ENCODE results near the gene CLRN3.

- TF ChIP-seq CTCF (IDR thresholded peaks at IDR 0.05 in 2 of 3, conservative IDR thresholded peaks at IDR 0.05 in 1 of 3; ENCODE audit: insufficient read depth in 2 of 3, low read depth in 1 of 3, low read length in 3 of 3) (no peak), JUND (IDR thresholded peaks at IDR 0.05; ENCODE audit: borderline replicate concordance, low read depth, low read length) (no peak), JUND (tag; IDR thresholded peaks at IDR 0.05; ENCODE audit: borderline replicate concordance, low read depth, low read length) (no peak), NCOA1 (IDR thresholded peaks at IDR 0.05; ENCODE audit: low read depth) (no peak), MAFK (IDR thresholded peaks at IDR 0.05; ENCODE audit: low read length) (no peak), EZH2 (IDR thresholded peaks at IDR 0.05; ENCODE audit: borderline replicate concordance, low read depth, low read length) (no peak), ETS1 (conservative IDR thresholded peaks at IDR 0.05; ENCODE audit: control insufficient read depth, low read depth, low read length) (no peak)
Observed at GRCh38 chr10:127854769-127855590, 37.8 kb downstream of the CLRN3 start.
